ENCODE results near the gene KLHDC3. TPM values are rescaled to one million over a fixed set of nuclear protein-coding genes. Genes with fewer than 3 reads are reported as not detected.
A peak's percentile ranks its signal among the peaks of the same experiment; 100 is the strongest.

KLHDC3 gene
- total and polyA plus RNA-seq, 7 experiments from 2014 or later, result 39.9 to 145 (median 74.0) TPM

DNA sequence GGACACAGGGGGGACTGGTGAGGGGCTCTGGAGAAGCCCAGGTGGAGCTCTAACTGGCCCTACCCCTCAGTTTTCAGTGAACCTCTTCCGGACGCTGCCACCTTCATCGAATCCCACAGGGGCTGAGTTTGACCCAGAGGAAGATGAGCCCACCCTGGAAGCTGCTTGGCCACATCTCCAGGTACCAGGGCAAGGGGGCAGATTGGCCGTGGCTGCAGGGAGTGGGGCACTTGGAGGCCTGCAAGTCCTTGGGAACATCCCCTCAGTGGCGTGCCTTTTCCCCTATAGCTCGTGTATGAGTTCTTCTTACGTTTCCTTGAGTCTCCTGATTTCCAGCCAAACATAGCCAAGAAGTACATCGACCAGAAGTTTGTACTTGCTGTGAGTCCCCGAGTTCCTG is 6.9 kb upstream of the KLHDC3 start:
- H3K27ac ChIP-seq (ENCODE audit: low read depth, low read length), result no peak overlapping the region
- Mint-ChIP-seq H3K27ac (peak overlapping the region in 3 of 9 donors; percentile 8 to 64 (median 32)), H3K36me3 (peaks cover 0 to 30% (median 8%) of the 10 kb centered on the region in 5 donors), H3K27me3 (no peaks in the 10 kb centered on the region), H3K4me3 (no peak overlapping the region), H3K9me3 (no peaks in the 10 kb centered on the region), H3K4me1 (peaks cover 4 to 22% (median 16%) of the 10 kb centered on the region in 7 donors)
- DNase-seq, result no peak
- intact Hi-C loops (cut with micrococcal nuclease), result no loop called here
- H3K36me3 ChIP-seq (ENCODE audit: control insufficient read depth in 2 of 3, insufficient read depth in 3 of 3, low read length in 3 of 3), result peaks cover 0 to 71% (median 10%) of the 10 kb centered on the region in 3 experiments
- ChIA-PET POLR2A (interaction anchor here (1.5 kb wide), 1 partner anchor 49 kb away, joined by 5 read pairs; no protein-coding TSS in a partner anchor), CTCF (no interaction called here)
- no peak overlapping the region for H3K4me3 ChIP-seq (ENCODE audit: low read length)
- H3K4me1 ChIP-seq (ENCODE audit: control insufficient read depth in 2 of 2, insufficient read depth in 2 of 2, low read length in 2 of 2), result no peaks in the 10 kb centered on the region
- no peaks in the 10 kb centered on the region for H3K27me3 ChIP-seq (ENCODE audit: control insufficient read depth in 2 of 2, insufficient read depth in 2 of 2, low read length in 2 of 2)
- no peaks in the 10 kb centered on the region for H3K9me3 ChIP-seq (ENCODE audit: control insufficient read depth in 2 of 3, low read length in 3 of 3)
- ATAC-seq, result no peak

GRCh38 chr6:43009124-43009523 is 4.9 kb upstream of the KLHDC3 start:
- Histone ChIP-seq H3K9me3 (ENCODE audit: control insufficient read depth in 2 of 3, low read length in 3 of 3) (no peaks in the 10 kb centered on the region), H3K27me3 (ENCODE audit: control insufficient read depth in 2 of 2, insufficient read depth in 2 of 2, low read length in 2 of 2) (no peaks in the 10 kb centered on the region), H3K27ac (ENCODE audit: low read depth, low read length) (no peak overlapping the region), H3K36me3 (ENCODE audit: control insufficient read depth in 2 of 3, insufficient read depth in 3 of 3, low read length in 3 of 3) (peaks cover 0 to 67% (median 10%) of the 10 kb centered on the region in 3 experiments), H3K4me1 (ENCODE audit: control insufficient read depth in 2 of 2, insufficient read depth in 2 of 2, low read length in 2 of 2) (peaks cover 7 to 13% of the 10 kb centered on the region in 2 donors), H3K4me3 (ENCODE audit: low read length) (no peak overlapping the region)
- intact Hi-C loops (cut with micrococcal nuclease), result loop anchor here (1.0 to 2.0 kb wide), 3 partner anchors 108 to 134 kb away; no protein-coding TSS in a partner anchor
- Mint-ChIP-seq H3K27ac (peak overlapping the region in 5 of 9 donors; percentile 3 to 79 (median 41)), H3K4me1 (peaks cover 20 to 42% (median 33%) of the 10 kb centered on the region in 7 donors), H3K4me3 (no peak overlapping the region), H3K27me3 (peaks cover 0 to 3% (median 0%) of the 10 kb centered on the region in 5 donors), H3K36me3 (peaks cover 0 to 32% (median 8%) of the 10 kb centered on the region in 5 donors), H3K9me3 (peaks cover 0 to under 1% (median 0%) of the 10 kb centered on the region in 11 donors)
- DNase-seq (peak in 6 of 9 donors; percentile 16 to 39 (median 29)), ATAC-seq (no peak)
- ChIA-PET POLR2A (interaction anchor here (0.9 to 2.0 kb wide), 2 partner anchors 28 to 80 kb away, joined by 4 to 9 read pairs; partner anchors contain the start of gene CNPY3), CTCF (interaction anchor here (1.4 kb wide), 1 partner anchor 135 kb away, joined by 4 read pairs; no protein-coding TSS in a partner anchor)

GRCh38 chr6:43011207-43011606 is 2.8 kb upstream of the KLHDC3 start:
- Histone ChIP-seq H3K4me3 (ENCODE audit: low read length) (no peak overlapping the region), H3K27ac (ENCODE audit: low read depth, low read length) (no peak overlapping the region), H3K4me1 (ENCODE audit: control insufficient read depth in 2 of 2, insufficient read depth in 2 of 2, low read length in 2 of 2) (peaks cover 20 to 27% of the 10 kb centered on the region in 2 donors), H3K36me3 (ENCODE audit: control insufficient read depth in 2 of 3, insufficient read depth in 3 of 3, low read length in 3 of 3) (peaks cover 0 to 62% (median 10%) of the 10 kb centered on the region in 3 experiments), H3K9me3 (ENCODE audit: control insufficient read depth in 2 of 3, low read length in 3 of 3) (no peaks in the 10 kb centered on the region), H3K27me3 (ENCODE audit: control insufficient read depth in 2 of 2, insufficient read depth in 2 of 2, low read length in 2 of 2) (no peaks in the 10 kb centered on the region)
- intact Hi-C loops (cut with micrococcal nuclease), result loop anchor here (5.0 kb wide), 6 partner anchors 239 to 1939 kb away; partner anchors contain the start of genes GTPBP2 (in 1 of the 2), NFYA (in 1 of the 2), OARD1 (in 1 of the 2) and POLH (in 1 of the 2)
- peaks cover 0 to 1% (median 0%) of the 10 kb centered on the region in 11 donors for H3K9me3 Mint-ChIP-seq
- POLR2A ChIA-PET, result interaction anchor here (0.8 to 2.0 kb wide), 9 partner anchors 10 to 82 kb away, joined by 3 to 9 read pairs (median 3); partner anchors contain the start of genes CNPY3, CUL7, KLC4 and MRPL2
- peaks cover 37 to 60% (median 45%) of the 10 kb centered on the region in 7 donors for H3K4me1 Mint-ChIP-seq
- CTCF ChIA-PET, result interaction anchor here (0.6 to 0.7 kb wide), 2 partner anchors 118 to 132 kb away, joined by 3 to 4 read pairs; no protein-coding TSS in a partner anchor
- peaks cover 0 to 3% (median 0%) of the 10 kb centered on the region in 5 donors for H3K27me3 Mint-ChIP-seq
- H3K36me3 Mint-ChIP-seq, result peaks cover 0 to 31% (median 8%) of the 10 kb centered on the region in 5 donors
- peak overlapping the region in 5 of 10 donors; percentile 2 to 76 (median 4) for H3K4me3 Mint-ChIP-seq
- peak overlapping the region in 4 of 9 donors; percentile 36 to 94 (median 58) for H3K27ac Mint-ChIP-seq
- DNase-seq (no peak), ATAC-seq (no peak)

DNA sequence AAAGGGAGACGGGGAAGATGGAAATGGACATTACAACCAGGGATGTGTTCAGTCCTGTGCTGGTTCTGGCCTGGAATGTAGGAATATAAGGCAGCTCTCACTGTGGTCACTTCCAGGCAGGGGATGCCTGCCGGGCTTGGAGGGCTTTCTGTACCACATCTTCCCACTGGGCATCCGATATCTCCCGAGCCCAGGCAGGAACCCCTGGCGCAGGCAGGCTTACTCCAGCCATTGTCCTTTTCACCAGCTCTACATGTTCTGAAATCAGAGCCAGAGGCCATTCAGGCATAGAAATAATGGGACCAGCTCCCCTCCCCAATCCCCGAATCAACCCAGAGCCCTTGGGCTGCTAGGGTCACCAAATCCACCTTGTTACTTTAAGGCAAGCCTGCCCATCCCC is 1.7 kb upstream of the KLHDC3 start:
- CTCF ChIA-PET, result interaction anchor here (0.6 kb wide), 2 partner anchors 111 to 130 kb away, joined by 3 read pairs; no protein-coding TSS in a partner anchor
- intact Hi-C loops (cut with micrococcal nuclease), result loop anchor here (5.0 kb wide), 6 partner anchors 240 to 1940 kb away; partner anchors contain the start of genes GTPBP2 (in 1 of the 2), NFYA (in 1 of the 2), OARD1 (in 1 of the 2) and POLH (in 1 of the 2)
- H3K9me3 Mint-ChIP-seq, result peaks cover 0 to 1% (median 0%) of the 10 kb centered on the region in 11 donors
- Histone ChIP-seq H3K9me3 (ENCODE audit: control insufficient read depth in 2 of 3, low read length in 3 of 3) (no peaks in the 10 kb centered on the region), H3K36me3 (ENCODE audit: control insufficient read depth in 2 of 3, insufficient read depth in 3 of 3, low read length in 3 of 3) (peaks cover 0 to 61% (median 8%) of the 10 kb centered on the region in 3 experiments), H3K4me3 (ENCODE audit: low read length) (no peak overlapping the region), H3K4me1 (ENCODE audit: control insufficient read depth in 2 of 2, insufficient read depth in 2 of 2, low read length in 2 of 2) (peaks cover 20 to 31% of the 10 kb centered on the region in 2 donors), H3K27ac (ENCODE audit: low read depth, low read length) (peak overlapping the region; percentile 82), H3K27me3 (ENCODE audit: control insufficient read depth in 2 of 2, insufficient read depth in 2 of 2, low read length in 2 of 2) (no peaks in the 10 kb centered on the region)
- H3K27ac Mint-ChIP-seq, result peak overlapping the region in 7 of 9 donors; percentile 41 to 97 (median 88)
- H3K4me1 Mint-ChIP-seq, result peaks cover 42 to 67% (median 51%) of the 10 kb centered on the region in 7 donors
- POLR2A ChIA-PET, result interaction anchor here (0.6 to 4.6 kb wide), 12 partner anchors 9 to 133 kb away, joined by 3 to 70 read pairs (median 3); partner anchors contain the start of genes CNPY3, CUL7, PEX6 and PPP2R5D
- H3K27me3 Mint-ChIP-seq, result peaks cover 0 to 3% (median 0%) of the 10 kb centered on the region in 5 donors
- no peak for ATAC-seq
- H3K36me3 Mint-ChIP-seq, result peaks cover 0 to 27% (median 6%) of the 10 kb centered on the region in 5 donors
- DNase-seq, result no peak
- peak overlapping the region; percentile 85 to 99 (median 92) for H3K4me3 Mint-ChIP-seq

DNA sequence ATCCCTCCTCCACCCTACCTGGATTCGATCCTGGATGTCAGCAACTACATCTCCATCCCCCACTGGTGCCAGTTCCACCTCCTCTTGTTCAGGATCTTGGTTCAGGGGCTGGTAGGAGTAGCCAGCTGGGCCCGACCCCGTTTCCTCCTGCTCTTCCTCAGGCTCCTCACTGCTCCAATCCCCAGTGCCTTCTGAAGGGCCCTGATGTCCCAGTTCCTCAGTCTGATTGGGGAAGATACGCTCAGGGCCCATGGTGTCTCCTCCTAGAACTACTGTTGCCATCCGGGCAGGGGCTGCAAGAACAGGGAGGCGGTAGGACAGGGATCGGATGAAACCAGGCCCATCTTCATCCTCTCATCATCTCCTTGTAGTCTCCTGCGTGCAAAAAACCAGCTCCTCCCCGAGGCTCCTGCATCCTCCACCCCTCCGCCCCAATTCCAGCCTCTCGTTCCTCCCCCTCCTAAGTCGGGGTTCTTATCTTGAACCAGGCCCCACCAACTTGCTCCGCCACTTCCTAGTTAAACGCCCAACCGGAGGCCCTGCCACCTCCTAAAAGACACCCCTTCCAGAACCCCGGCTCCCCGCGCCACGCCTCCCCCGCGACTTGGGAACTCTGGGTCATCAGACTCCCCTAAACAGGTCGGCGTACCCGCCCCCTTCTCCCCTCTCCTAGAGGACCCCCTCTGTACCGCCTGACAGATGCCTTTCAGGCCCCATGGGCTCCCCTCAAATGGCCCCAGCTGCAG is 779 bp upstream of the KLHDC3 start:
- H3K4me3 ChIP-seq (ENCODE audit: low read length), result peak overlapping the region; percentile 73
- H3K27ac ChIP-seq (ENCODE audit: low read depth, low read length), result peak overlapping the region; percentile 82
- ChIA-PET CTCF (interaction anchor here (0.6 to 1.5 kb wide), 7 partner anchors 9 to 473 kb away, joined by 3 to 7 read pairs (median 3); no protein-coding TSS in a partner anchor), POLR2A (interaction anchor here (0.6 to 4.6 kb wide), 18 partner anchors 9 to 267 kb away, joined by 3 to 70 read pairs (median 6); partner anchors contain the start of genes CNPY3, CUL7, DNPH1 and KLC4)
- H3K4me3 Mint-ChIP-seq, result peak overlapping the region; percentile 85 to 99 (median 92)
- H3K36me3 Mint-ChIP-seq, result peaks cover 0 to 28% (median 5%) of the 10 kb centered on the region in 5 donors
- DNase-seq (no peak), ATAC-seq (no peak)
- no peaks in the 10 kb centered on the region for H3K9me3 ChIP-seq (ENCODE audit: control insufficient read depth in 2 of 3, low read length in 3 of 3)
- no peaks in the 10 kb centered on the region for H3K27me3 ChIP-seq (ENCODE audit: control insufficient read depth in 2 of 2, insufficient read depth in 2 of 2, low read length in 2 of 2)
- peaks cover 20 to 31% of the 10 kb centered on the region in 2 donors for H3K4me1 ChIP-seq (ENCODE audit: control insufficient read depth in 2 of 2, insufficient read depth in 2 of 2, low read length in 2 of 2)
- H3K27me3 Mint-ChIP-seq, result peaks cover 0 to 3% (median 0%) of the 10 kb centered on the region in 5 donors
- peaks cover 0 to 1% (median 0%) of the 10 kb centered on the region in 11 donors for H3K9me3 Mint-ChIP-seq
- intact Hi-C loops (cut with micrococcal nuclease), result loop anchor here (1.0 to 5.0 kb wide), 11 partner anchors 34 to 1941 kb away; partner anchors contain the start of genes PEX6 (in 2 of the 2), CNPY3 (in 1 of the 2), GTPBP2 (in 1 of the 2) and NFYA (in 1 of the 2)
- peaks cover 0 to 61% (median 3%) of the 10 kb centered on the region in 3 experiments for H3K36me3 ChIP-seq (ENCODE audit: control insufficient read depth in 2 of 3, insufficient read depth in 3 of 3, low read length in 3 of 3)
- H3K4me1 Mint-ChIP-seq, result peaks cover 45 to 76% (median 58%) of the 10 kb centered on the region in 7 donors
- H3K27ac Mint-ChIP-seq, result peak overlapping the region; percentile 82 to 97 (median 92)

Data from naive thymus-derived CD4-positive, alpha-beta T cell (primary cell).